Stimulated activated CD4-positive, alpha-beta T cell treated with anti-CD3 and anti-CD28 coated beads, Interleukin-2, amount 100 ng/mL, for 24 hours (primary cell): ENCODE data around the gene LMF1.

Experiments used
- DNase-seq, 2 donors: peaks; one replicate each; pipeline ENCODE4 v3.0.0-alpha.2; 2020

LMF1 gene

DNA sequence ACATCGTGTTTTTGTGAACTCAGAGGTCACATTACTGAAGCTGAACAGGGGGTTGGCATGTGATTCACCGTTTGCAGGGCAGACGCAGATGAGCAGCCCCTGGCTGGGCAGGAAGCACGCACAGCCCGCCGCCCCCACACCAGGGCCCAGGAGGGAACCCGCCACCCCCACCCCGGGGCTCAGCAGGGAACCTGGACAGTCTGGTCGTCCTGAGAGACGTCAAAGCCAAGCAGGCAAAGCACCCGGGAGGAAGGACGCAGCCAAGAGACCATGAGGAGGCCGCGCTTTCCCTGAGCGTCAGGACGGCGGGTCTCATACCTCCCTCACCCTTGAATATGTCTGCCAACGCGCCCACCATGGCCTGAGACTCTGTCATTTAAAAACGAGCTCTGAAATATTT lies 60.6 kb downstream of the LMF1 start:
- no peak for DNase-seq

DNA sequence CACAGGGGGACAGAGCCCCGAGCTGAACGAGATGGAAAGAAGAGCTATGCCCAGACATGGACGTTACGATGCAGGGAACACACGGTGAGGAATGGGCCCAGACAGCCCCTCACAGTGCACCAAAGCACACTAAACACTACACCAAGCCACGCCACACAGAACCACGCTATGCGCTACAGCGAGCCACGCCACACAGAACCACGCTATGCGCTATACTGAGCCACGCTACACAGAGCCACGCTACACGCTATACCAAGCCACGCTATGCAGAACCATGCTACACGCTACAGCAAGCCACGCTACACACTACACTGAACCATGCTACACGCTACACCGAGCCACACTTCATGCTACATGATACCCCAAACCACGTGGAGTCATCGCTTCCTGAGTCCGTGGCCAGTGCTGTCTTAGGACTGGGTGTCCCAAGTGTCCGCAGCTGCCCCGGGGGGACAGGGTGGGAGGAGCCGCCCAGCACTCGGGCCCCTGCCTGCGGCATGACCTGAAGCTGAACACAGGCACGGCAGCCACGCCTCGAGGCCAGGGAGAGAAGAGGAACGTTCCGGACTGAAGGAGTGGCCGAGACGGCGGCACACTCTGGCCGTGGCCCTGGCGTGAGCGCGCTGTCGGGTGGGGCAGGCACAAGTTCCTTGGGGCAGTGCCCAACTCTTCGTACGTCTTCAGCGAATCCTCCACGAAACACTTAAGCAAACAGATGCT lies 61.3 kb downstream of the LMF1 start:
- DNase-seq = no peak

DNA sequence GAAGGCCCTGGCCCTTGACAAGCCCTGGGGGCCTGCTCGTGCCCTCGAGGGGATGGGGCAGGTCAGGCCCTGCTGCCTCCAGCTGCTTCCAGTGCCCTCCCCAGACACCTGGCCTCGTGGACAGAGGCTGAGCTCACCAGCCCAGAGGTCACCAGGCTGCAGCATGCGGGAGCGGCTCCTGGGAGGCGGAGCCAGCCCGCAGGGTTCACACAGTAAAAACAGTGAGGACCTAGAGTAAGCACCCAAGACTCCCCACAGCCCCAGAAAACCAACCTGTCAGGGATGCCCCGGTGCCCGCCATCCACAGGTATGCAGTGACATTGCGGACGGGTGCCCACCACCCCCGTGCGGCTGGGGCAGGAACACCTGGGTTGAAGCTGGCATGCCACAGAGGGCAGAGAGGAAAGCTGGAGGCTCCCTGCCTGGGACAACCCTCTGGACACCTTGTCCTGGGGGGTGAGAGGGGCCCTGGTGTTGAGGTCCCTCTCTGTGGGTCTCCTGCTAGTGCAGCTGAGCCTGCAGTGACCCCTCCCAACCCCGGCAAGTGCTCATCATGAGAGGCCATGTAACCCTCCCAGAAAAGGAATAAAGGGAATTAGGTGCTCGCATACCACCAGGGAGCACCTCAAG lies 62.1 kb downstream of the LMF1 start:
- no peak for DNase-seq

DNA sequence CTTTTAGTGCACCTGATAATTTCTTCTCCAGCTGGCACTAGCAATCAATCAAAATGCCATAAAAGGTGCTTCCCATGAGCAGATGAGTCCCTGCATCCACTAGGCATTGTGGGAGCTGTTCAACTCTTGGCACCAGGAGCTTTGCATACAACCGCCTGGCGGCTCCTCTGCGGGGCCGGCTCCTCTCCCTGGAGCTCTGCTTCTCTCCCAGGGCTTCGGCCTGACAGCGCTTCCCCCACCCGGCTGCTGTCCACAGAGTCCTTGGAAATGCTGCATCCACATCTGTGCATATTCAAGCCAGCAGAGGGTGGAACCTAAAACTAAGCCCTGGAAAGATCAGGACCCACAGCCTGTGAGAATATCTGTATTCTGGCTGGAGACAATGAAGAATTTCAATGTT lies 62.9 kb downstream of the LMF1 start:
- no peak for DNase-seq

DNA sequence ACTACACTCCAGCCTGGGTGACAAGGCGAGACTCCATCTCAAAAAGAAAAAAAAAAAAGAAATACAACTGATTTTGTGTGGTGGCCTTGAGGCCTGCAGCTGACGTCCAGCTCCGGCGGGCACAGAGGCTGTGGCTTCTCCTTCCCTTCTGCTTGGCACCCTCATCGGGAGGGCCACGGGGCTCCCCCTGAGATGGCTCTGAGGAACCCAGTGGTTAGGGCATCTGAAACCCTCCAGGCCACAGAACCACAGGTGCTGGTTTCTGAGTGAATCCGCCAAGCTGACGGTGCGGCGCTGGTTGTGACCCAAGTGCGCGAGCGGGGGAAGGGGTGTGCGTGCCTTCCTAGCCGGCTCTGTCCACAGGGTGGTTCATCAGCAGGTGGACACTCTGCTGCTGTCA lies 63.4 kb downstream of the LMF1 start:
- no peak for DNase-seq

DNA sequence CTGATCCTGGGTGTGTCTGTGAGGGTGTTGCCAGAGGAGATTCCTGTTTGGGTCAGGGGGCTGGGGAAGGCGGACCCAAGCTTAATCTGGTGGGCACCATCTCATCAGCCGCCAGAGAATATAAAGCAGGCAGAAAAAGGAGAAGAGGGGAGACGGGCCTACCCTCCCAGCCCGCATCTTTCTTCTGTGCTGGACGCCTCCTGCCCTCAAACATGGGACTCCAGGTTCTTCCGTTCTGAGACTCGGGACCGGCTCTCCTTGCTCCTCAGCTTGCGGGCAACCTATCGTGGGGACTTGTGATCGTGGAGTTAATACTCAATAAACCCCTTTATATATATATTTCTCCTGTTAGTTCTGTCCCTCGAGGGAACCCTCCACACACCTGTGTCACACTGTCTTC lies 64.5 kb downstream of the LMF1 start:
- no peak for DNase-seq

DNA sequence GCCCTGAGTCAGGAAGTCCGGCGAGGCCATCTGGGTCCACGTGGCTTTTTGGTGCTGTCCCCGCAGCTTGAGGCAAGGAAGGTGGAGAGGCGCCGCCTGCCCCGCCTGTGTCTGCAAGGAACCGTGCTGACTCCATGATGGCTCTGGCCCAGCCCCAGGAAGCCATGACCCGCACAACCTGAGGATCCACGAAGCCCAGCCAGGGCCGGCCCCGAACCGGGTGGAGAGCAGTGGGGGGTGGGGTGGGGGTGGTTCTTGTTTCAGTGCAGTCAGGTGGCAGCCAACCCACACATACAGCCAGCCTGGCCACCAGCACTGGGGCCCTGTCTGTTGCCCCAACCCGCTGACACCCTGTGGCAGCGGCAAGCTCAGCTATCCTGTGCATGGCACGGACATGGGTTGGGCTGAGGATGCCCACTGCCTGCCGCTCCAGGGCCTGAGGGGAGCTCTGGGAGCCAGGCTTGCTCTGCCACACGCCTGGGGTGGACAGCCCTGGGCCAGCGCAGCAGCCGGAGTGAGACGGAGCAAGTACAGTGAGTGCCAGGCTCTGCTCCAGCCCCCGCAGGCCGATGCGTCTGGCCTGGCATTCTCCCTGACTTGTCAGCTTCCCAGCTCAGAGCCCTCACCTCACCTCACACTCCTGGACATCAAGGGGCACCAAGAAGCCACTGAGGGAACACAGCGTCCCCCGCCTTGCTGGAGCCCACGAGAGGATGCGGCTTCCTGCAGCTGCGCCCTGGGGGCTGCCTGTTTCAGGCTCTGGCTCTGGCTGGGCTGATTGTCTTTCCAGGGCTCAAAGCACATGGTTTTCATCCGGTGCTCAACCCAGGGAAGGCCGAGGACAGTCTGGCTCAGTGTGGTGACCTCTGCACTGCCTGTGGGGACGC lies 68.8 kb downstream of the LMF1 start:
- DNase-seq = no peak

DNA sequence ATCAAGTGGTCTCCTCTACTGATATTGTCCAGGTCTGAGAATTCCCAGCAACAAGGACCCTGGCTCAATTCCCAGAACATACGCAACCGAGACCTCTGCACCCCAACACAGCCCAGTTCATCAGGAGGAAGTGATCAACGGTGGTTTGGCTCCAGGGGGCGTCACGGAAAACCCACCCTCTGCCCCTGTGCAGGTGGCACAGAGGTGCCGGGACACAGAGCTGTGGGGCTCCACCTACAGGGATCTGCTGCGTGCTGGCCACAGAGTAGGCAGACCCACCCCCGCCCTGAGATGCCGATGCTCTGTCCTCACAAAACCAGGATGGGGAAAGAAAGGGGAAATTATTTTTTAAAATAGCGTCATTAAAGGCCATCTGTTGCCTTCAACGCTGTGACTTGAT lies 69.6 kb downstream of the LMF1 start:
- DNase-seq = no peak

DNA sequence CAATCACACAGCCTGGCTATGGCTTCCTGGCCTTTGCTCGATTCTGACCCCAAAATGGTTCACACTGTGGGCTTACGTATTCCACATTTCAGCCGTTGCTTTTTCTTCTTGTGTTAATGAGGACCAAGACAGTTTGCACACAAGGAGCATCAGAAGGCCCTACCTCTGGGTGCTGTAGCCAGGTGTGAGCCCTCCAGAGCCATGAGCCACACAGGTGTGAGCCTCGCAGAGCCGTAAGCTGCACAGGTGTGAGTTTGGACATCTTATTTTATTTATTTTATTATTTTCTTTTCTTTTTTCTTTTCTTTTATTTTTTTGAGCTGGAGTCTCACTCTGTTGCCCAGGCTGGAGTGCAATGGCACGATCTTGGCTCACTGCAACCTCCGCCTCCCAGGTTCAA lies 70.6 kb downstream of the LMF1 start:
- no peak for DNase-seq

DNA sequence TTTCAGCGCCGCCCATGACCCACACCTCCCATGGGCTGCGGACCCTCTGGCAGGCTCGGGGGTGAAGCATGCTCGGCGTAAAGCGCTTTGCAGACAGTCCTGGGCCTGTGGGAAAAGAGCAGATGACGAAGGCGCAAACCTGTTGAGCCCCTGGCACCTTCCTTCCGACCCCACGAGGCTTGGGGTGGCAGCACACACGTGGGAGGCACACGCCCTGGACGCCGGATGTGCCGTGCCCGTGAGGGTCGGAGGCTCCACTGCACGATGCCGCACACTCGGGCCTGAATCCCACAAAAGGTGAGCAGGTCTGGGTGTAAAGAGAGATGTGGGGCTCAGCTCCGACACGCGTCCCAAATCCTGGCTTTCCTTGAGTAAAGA lies 71.1 kb downstream of the LMF1 start:
- DNase-seq = no peak

DNA sequence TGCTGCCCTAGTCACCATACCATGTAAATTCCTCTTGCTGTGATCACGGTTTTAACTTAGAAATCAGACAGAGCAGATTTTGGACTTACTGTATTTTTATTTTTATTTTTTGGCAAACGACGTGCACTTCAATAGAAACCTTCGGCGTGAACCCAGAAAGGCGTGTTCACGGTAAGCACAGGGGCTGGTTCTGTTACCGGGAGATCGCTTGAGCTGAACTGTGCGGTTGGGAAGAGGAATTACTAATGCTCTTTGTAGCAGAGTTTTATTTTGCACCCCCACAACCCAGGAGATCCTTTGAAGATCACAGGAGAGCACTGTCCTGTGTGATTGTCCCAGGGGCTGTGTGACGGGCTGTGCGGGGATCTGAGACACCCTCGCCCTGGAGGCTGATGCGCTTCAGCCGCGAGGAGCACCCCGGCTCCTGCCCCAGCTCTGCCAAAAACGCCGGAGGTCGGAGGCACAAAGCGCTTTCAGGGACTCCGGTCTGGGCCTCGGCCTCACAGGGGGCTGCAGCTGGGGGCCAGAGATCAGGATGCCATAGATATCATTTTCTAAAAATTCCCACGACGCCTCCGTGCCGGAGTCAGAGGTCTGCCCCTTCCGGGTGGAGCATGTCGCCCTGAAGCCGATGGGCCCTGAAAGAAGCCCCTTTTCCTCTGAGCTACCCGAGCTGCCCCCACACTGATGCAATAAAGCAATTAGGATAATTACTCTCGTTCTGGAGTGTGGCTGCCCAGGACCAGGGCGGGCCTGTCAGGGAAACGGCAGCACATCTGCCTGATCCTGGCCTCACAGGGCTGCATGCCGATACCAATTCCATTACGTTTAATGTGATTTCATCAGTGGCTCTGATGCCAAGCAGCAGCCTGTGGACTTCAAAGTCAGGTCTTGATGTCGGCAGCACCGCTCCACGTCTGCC lies 71.8 kb downstream of the LMF1 start:
- no peak for DNase-seq

DNA sequence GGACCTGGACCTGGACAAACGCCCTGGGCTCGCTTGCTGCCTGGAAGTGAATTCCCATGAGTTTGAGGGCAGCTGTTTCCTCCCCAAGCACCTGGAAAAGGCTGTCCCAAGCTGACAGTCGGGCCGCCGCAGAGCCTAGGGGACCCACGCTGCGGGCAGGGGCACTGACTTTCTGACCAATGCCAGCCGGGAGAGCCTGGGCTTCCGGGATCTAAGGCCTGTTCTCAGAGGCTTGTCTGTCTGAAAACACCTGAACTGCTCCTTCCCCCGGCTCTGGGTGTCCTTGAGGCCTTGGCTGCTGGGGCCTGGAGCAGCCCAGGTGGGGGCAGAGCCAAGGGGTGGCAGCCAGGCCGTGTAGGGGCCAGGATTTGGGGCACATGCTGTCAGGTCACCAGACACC lies 72.6 kb downstream of the LMF1 start:
- no peak for DNase-seq

DNA sequence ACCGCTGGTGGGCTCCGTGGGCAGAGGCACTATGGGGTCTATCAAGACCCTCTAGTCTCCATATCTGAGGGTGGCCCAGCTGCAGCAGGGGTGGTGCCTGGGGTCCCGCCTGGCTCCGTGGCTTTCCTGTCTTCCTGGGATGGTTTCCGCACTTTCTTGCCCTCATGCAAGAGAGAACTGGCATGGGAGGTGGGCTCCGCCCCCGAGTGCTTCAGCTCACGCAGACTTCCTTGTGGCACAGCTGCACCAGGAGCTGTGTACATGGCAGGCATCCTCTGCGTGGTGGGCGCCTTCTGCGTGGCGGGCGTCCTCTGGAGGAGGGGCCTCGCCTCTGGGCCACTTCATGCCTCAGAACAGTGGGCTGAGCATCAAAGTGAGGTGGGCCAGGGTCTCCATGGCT lies 73.1 kb downstream of the LMF1 start:
- no peak for DNase-seq

DNA sequence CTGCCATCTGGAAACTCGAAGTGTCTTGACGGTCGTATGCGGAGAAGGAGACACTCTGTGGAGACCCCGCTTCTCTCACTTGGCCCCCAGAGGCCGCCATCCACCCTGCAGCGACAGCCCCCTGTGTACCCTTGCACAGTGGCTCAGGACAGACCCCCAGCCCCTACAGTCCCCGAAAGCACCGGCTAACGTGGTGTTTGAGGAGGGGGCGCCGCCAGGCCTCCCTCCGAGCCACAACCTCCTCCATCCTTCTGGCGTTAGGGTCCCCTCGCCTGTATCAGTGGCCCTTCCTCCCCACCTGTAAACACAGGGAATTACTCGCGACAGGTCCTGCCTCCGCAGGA lies 73.6 kb downstream of the LMF1 start:
- no peak for DNase-seq

DNA sequence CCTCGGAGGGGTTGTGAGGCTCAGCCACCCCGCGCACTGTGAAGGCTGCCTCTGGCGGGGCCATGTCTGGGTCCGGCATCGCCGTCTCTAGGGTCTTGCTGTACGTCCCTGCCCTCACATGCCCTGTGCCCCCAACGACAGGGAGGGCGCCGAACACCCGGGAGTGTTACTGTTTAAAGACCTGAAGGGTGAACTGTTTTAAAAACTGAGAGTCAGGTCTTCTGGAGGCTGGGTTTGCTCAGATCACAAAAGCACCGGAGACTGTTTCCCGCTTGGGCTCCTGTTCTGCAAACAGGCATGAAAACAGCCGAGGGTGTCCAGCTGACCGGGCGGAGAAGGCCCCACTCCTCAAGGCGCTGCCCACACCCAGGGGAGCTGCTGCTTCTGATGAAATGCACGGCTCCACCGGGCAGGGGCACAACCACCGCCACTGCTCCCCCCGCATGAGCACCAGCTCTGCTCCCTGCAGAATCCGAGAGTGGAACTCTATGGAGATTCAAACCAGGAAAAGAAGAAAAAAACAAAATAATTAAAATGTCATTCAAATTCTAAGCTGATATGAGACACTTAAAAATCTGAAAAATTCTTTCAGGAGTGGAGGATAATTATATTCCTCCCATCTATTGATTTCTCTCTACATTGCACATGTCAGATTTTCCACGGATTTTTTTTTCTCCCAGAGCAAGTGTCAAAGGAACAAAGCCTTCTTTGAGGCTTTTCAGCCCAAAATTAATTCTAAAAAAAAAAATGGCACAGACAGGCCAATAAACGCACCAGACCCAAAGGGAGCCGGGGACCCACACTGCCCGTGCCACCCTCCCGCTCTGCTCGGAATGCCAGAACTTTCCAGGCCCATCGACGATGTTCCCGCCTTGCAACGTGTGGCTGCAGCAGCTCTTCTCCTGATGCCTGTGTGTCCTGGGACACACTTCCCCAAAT lies 74.3 kb downstream of the LMF1 start:
- DNase-seq = no peak

DNA sequence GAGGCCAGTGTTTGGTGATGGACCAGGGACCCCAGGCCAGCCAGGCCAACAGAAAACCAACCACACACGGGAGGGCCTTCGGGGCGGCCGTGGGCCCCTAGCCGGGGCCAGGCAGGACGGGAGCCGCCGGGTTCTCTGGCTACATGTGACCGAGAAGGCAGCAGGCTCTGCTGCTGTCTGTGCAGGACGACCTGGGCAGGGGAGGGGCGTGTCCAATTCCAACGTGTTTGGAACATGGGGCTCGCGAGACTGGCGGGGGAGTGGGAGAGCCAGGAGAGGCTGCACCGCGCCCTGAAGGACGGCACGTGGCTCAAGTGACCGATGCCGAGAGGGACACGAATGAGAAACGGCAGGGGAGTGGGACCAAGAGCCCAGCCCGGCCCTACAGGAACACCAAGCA lies 75.4 kb downstream of the LMF1 start:
- DNase-seq = no peak

DNA sequence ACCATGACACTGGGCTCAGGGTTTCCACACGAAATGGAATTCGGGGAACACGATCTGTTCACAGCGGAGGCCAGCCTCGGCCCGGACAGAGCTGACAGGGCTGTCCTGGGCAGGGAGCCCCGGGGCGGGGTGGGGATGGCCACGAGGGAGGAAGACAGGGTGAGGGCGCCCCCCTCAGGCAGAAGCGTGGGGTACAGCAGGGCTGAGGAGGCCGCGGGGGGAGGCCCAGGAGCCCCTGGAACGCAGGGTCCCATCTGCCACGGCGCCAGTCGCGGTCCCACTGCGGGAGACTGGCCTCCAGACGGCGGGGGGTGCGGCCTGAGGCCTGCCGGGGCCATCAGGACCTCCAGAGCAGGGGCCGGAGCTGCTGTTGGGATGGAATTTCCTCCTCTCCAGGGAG lies 75.9 kb downstream of the LMF1 start:
- DNase-seq = no peak

DNA sequence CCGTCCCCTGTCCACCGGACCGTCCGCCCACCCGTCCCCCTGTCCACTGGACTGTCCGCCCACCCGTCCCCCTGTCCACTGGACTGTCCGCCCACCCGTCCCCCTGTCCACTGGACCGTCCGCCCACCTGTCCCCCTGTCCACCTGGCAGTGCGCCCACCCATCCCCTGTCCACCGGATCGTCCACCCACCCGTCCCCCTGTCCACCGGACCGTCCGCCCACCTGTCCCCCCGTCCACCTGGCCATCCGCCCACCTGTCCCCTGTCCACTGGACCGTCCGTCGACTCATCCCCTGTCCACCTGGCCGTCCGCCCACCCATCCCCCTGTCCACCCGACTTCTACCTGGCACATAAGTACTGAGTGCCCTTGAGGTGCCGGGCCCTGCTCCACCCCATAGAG lies 76.6 kb downstream of the LMF1 start:
- DNase-seq = no peak

DNA sequence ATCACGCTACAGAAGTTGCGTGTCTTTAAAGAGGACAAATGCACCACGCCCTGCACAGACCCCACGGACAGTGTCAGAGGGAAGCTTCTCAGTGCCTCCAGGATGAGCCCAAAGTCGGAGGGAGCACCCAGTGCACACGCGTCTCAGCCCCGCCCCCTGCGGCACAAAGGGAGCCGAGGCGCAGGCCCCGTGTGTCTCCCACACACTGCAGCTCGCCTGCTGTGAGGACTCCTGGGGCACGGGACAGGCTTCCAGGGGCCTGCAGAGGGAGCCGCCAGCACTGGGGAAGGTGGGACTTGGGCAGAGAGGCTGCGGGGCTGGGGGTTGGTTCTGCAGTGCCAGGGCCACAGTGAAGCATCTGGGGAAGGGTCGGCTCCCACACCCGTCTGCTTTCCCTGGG lies 77.4 kb downstream of the LMF1 start:
- no peak for DNase-seq

DNA sequence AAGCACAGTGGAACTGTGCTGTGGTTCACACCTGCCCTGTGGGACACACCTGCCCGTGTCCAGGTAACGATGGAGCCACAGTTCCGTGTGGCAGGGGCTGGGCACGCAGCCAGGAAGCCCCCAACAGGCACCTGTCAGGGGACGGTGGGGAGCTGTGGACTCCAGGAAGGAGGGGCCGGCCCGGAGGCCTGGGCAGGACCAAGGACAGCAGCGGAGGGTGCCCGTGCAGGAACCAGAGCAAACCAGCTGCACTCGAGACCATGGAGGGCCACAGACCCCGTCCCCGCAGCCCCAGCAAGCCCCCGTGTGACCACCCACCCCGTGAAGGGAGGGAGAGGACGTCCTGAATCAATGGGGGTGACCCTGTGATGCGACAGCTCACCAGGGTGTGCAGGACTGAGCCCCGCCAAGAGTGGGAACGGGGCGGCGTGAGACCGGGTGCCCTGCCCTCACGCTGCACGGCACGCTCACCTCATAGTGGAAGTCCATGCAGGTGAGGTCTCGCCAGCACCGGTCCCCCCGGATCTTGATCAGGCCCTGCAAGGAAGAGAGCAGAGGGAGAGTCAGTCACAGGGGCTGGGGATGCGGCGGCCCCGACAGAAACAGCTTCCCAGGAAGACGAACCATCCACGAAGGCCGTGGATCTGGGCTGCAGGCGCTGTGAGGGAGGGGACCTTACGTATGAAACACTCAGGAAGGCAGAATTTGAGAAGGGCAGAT lies 78.1 kb downstream of the LMF1 start:
- no peak for DNase-seq

DNA sequence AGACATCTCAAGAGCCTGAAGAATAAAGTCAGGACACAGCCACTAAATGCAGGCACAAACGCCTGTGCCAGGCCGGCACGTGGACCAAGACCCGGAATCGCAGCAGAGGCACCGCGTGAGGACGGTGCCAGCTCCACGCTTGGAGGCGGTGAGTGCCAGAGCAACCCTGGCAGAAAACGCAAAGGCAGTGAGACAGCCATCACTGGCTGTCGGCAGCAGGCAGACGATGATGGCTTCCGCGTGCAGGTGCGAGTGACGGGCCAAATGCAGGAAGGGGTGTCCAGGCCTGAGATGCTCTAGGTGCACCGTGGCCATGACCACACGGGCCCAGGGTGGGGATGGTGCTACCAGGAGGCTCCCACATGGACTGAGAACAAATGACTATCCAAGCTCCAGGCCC lies 78.8 kb downstream of the LMF1 start:
- no peak for DNase-seq
